GM20431 (cell line): ENCODE measurements around the gene PAMR1.

Experiments
- in situ Hi-C: fragments of 300-500 bp; cut with MseI, MboI; formaldehyde crosslinking; loops from one replicate; pipeline ENCODE4 v1.15.0; 2020; ENCODE audit warnings: low sequenced_read_pairs; ENCODE audit not compliant: unreplicated experiment

The PAMR1 gene

GRCh38 chr11:35463331-35463751 is 62.1 kb downstream of the PAMR1 start:
- in situ Hi-C loops = no loop called here

- in situ Hi-C loops = no loop called here
Observed at GRCh38 chr11:35461917-35462538, 63.4 kb downstream of the PAMR1 start.

- in situ Hi-C loops = no loop called here
Observed at GRCh38 chr11:35459489-35459888, 65.9 kb downstream of the PAMR1 start.

GRCh38 chr11:35458846-35459245 is 66.6 kb downstream of the PAMR1 start:
- in situ Hi-C loops = no loop called here

GRCh38 chr11:35454362-35454761 is 71.1 kb downstream of the PAMR1 start:
- in situ Hi-C loops = no loop called here

- in situ Hi-C loops = no loop called here
Observed at GRCh38 chr11:35436581-35437250, 88.7 kb downstream of the PAMR1 start.

GRCh38 chr11:35433588-35433987 is 91.8 kb downstream of the PAMR1 start:
- in situ Hi-C loops = no loop called here

GRCh38 chr11:35432464-35432863 is 93.0 kb downstream of the PAMR1 start:
- in situ Hi-C loops = no loop called here

- in situ Hi-C loops = no loop called here
Observed at GRCh38 chr11:35427071-35427470, 98.3 kb downstream of the PAMR1 start.

- in situ Hi-C loops = no loop called here
Observed at GRCh38 chr11:35426351-35426750, 99.1 kb downstream of the PAMR1 start.

- in situ Hi-C loops = no loop called here
Observed at GRCh38 chr11:35425603-35426212, 99.7 kb downstream of the PAMR1 start.

- in situ Hi-C loops = no loop called here
Observed at GRCh38 chr11:35424157-35424940, 101.1 kb downstream of the PAMR1 start.

GRCh38 chr11:35420371-35420770 is 105.0 kb downstream of the PAMR1 start:
- in situ Hi-C loops = no loop called here

- in situ Hi-C loops = no loop called here
Observed at GRCh38 chr11:35419830-35420333, 105.5 kb downstream of the PAMR1 start.

- in situ Hi-C loops = no loop called here
Observed at GRCh38 chr11:35419184-35419829, 106.1 kb downstream of the PAMR1 start, which contains the start of gene SLC1A2. Gene SLC1A2, minus strand, starts transcription at chr11:35419558. Its CDS starts 592 bp downstream, at chr11:35418966.

GRCh38 chr11:35418282-35419183 is 106.9 kb downstream of the PAMR1 start:
- in situ Hi-C loops = no loop called here

GRCh38 chr11:35415487-35415886 is 109.9 kb downstream of the PAMR1 start:
- in situ Hi-C loops = no loop called here

GRCh38 chr11:35414776-35415175 is 110.6 kb downstream of the PAMR1 start:
- in situ Hi-C loops = no loop called here

GRCh38 chr11:35414311-35414710 is 111.1 kb downstream of the PAMR1 start:
- in situ Hi-C loops = no loop called here
